Dedifferentiated amniotic fluid mesenchymal stem cell (primary cell): ENCODE data around the gene PDGFC.
A peak's percentile ranks its signal among the peaks of the same experiment; 100 is the strongest.

Experiments used
- DNase-seq: peaks from one replicate; pipeline ENCODE4 v3.0.0-alpha.2; 2016; ENCODE audit errors: extremely low spot score

The PDGFC gene, protein sequence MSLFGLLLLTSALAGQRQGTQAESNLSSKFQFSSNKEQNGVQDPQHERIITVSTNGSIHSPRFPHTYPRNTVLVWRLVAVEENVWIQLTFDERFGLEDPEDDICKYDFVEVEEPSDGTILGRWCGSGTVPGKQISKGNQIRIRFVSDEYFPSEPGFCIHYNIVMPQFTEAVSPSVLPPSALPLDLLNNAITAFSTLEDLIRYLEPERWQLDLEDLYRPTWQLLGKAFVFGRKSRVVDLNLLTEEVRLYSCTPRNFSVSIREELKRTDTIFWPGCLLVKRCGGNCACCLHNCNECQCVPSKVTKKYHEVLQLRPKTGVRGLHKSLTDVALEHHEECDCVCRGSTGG

GRCh38 chr4:156971676-156972378 lies at the start of gene PDGFC:
Gene PDGFC, minus strand, starts transcription at chr4:156971799. Its CDS starts 896 bp downstream, at chr4:156970903.
- peak; percentile 24 for DNase-seq

DNA sequence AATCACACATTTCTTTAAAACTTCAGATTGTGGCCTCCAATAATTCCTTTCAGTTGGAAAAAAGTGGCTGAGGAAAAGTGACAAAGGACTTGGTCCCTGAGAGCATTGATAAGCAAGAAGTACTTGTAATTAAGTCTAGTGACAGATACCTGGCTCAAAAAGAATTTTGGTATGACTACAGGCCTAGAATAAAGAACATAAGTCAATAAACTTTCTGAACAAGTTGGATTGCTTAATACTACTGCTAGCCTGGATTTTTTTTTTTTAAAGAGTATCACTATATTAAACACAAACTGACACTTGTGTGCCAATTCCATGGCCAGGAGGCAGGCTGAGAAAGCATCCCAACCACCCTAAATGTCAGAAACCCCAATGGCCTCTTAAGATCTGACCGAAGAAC lies 49.3 kb upstream of the PDGFC start:
- DNase-seq, result no peak

GRCh38 chr4:157018920-157019490 lies 47.4 kb upstream of the PDGFC start:
- DNase-seq, result no peak

DNA sequence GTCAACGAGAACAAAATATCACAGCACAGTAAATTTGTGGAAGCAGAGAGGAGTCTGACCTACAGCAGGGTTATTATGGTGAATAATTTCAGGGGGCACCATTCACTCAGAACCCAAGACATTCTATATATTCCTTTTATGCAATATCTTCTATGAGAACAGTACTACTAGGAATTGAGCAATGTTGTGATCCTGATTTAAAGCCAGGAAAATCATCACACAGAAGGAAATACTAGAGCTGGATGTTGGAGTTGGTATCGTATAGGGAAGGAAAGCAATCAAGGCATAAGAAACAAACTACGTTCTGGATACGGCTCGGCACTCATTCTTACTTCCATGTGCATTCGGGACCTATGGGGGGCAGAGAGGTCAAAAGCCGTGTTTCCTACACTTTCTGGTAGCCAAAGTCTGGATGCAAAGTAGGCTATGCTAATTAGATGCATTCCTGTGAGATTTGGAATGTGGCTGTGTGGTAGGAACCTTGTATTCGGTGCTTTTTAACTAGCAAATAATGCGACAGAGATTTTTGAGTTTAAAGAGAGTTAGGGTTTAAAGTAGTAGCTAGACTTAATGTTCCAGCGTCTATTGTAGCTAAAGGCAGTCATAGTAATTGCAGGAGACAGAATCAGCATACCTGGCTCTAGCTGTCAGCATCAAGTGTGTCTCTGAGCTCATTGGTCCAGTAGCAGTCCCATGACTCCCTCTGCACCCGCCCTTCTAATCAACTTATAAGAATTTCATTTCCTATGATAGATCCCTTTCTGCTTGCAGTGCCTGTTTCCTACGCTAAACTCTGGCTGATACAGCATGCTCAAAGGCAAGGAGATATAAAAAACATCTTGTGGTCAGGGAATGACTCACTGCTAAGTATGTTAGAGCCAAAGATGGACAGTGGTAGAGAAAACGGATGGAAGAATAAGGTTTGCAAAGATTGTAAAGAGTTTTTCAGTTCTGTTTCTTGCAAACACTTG lies 43.3 kb upstream of the PDGFC start:
- peak; percentile 73 for DNase-seq

GRCh38 chr4:157013656-157014055 lies 42.1 kb upstream of the PDGFC start:
- DNase-seq, result no peak

DNA sequence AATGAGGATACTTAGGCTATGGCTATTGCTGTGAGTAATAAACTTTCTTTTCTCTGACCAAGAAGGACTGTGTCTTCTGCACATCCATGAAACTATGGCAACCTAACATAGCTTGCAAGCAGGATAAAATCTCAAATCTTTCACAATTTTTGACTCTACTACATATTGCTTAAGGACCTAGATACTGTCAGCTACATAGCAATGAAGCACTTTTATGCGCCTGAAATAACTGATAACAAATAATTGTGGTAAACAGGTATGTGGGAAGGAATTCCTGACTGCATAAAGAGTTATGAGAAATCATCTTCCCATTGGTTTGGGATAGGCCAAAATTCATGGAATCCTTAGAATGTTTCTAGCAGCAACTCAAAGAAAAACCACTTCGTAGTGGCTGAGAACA lies 41.2 kb upstream of the PDGFC start:
- no peak for DNase-seq

- DNase-seq, result no peak
These were observed 40.7 kb upstream of the PDGFC start for GRCh38 chr4:157012296-157012695.

DNA sequence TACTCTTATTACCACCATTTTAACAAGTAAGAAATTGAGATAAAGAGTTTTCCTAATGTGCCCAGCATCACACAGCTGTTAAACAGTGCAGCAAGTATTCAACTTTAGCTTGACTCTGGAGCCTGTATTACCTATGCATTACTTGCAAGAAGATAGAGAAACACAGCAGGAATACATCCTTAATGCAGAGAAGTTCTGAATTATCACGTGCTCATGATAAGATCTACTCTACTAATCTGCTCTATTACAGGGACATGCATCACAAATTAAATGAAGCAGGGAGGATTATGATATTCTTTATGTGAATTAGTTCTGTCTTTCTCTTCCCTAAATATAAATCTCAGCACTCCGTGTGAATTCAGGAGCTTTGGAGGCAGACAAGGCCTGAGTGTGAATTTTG lies 39.0 kb upstream of the PDGFC start:
- DNase-seq, result no peak

DNA sequence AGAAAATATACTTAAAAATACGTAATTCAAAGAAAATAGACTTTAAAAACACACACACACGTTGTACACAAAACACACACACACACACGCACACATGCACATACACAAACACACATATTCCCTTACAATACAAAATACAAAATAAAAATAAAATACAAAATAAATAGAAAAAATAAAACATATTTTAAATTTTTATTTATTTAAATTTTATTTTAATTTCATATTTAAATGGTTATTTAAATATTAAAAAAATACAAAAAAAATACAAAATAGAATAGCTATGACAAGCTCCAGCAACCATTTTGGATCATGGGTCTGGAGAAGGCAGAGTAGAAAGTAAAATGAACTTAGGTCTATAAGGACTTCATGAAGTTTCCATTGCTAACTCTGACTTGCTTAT lies 34.2 kb upstream of the PDGFC start:
- no peak for DNase-seq

DNA sequence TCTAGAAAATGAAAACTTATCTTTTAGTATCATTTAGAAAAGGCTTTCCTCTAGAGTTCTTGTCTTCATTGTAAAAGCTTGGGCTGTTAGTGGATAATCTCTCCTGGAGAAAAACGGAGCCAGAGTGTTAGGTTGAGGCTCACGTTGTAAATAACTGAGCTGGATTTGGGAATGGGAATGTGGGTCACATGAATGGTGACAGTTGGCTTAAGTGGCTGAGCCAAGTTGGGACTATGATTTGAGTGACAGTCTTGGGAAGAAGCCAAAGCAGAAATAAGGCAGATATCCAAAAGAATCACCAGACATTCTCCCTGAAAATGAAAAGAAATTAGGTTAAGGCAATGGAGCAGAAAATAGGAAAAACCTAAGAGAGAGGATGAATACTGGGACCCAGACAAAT lies 33.6 kb upstream of the PDGFC start:
- no peak for DNase-seq

- no peak for DNase-seq
These were observed 32.9 kb upstream of the PDGFC start for GRCh38 chr4:157004279-157005161.

DNA sequence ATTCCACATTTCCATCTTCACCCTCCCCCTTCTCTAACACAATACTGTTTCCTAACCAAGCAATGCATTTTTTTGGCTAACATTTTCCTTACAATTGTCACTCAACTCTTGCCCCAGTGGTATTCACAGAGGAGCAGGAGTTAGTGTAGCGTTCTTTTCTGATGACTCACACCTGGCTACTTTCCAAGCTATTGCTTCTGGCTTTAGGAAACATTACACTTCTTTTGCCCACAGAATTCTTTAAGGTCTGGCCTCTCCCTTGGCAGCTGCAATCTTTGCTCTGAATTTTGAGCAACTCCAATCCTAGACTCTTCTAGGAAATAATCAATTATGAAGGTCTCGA lies 27.5 kb upstream of the PDGFC start:
- peak; percentile 99 for DNase-seq

GRCh38 chr4:156998500-156999174 lies 27.0 kb upstream of the PDGFC start:
- DNase-seq, result no peak

DNA sequence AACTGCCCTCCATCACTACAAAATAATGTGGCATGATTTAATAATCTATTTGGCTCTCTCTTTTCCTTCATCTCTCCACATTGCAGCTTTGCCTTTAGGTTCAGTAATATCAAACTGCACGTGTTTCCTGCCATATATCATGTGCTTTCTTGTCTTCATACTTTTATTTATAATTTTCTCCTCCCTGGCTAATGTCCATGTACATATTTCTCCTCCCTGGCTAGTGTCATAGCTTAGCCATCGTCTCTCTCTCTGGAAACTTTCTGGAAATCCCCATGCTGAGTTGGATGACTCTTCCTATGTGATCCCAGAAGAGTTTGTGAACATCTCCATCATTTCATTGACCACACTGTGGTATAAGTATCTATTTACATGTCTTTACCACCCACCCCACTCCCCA lies 21.3 kb upstream of the PDGFC start:
- no peak for DNase-seq

DNA sequence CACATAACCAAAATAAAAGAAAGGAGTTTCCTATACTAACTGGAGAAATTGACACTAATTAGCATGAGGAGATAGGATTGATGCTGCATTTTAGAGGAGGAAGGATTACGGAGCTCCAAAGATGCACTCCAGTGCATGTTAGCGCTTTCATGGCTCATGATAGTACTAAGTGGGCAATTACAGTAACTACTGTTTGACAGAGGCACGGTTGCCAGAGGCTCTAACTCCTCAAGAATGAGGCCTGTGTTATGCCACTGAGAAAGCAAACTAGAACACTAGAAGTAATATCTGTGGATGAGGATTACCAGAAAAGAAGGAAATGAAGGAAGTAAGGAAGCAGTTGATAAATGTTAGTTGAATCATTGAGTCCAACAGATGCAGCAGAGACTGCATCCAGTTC lies 19.6 kb upstream of the PDGFC start:
- no peak for DNase-seq

GRCh38 chr4:156983366-156983765 lies 11.8 kb upstream of the PDGFC start:
- no peak for DNase-seq

- no peak for DNase-seq
These were observed 9.7 kb upstream of the PDGFC start for GRCh38 chr4:156981262-156981769.

DNA sequence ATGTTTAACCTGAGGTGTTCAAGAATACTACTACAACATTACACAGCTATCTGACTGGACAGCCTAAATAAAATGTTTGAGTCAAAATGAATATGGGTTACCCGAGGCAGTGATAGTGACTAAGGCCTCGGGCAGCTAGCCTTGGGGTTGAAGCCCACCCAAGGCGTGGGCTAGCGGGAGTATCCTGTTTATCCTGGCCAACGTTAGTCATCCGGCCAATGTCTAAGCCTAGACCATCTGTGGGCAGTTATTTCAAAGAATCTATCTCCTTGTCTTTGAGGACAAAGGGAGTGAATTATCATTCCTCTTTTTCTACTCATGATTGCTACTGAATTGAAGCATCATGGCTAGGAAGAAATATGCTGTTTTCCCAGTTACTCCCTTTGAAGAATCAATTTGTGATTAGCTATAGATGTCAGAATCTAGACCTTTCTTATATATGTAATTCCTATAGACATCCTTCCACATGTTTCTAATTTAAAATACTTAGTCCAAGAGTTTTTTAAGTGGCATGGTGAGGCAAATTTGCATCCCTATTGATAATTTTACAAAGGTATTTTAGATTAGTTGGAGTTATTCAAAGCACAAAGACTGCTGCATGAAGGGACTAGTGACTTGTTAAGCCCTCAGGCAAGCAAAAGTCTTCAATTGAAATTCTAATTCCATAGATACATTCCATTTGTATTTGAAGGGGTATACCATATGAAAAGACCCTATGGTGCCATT lies 6.0 kb upstream of the PDGFC start:
- peak; percentile 24 for DNase-seq

DNA sequence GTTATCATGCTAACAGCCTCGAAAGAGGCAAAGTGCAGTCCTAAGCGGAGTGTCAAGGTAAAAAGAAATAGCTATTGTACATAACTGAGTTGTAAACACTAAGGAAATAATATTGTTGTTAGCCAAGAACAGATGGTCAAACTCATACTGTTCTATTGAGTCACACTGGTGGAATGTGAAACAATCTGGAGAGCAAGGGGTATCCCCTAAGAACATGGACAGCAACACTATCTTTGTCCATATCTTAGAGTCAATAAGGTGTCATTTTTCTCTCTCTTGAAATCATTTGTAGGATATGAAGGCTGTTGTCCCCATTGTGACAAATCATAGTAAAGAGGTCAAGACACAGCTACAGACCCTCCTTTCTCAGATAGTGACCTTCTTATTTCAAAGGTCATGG lies 4.5 kb upstream of the PDGFC start:
- peak; percentile 63 for DNase-seq

- no peak for DNase-seq
These were observed 4.1 kb upstream of the PDGFC start for GRCh38 chr4:156975686-156976085.
